Measurements from ENCODE around the gene SGMS2.

The SGMS2 gene

GRCh38 chr4:107828315-107829090, 3.8 kb downstream of the SGMS2 start:
- H3K36me3 ChIP-seq (ENCODE audit: control insufficient read depth in 1 of 2, insufficient read depth in 2 of 2, low read depth in 1 of 2, low read length in 2 of 2), result peaks cover 0 to 8% of the 10 kb centered on the region in 2 experiments
- H3K4me2 ChIP-seq (ENCODE audit: low read length, poor library complexity, severe bottlenecking), result no peak overlapping the region
- no peak for DNase-seq
- no peak overlapping the region for H2BK15ac ChIP-seq (ENCODE audit: low read depth, poor library complexity, severe bottlenecking)
- no peak overlapping the region for H3K27ac ChIP-seq (ENCODE audit: low read length, poor library complexity, severe bottlenecking)
- no peak overlapping the region for H3K4ac ChIP-seq (ENCODE audit: low read depth in 1 of 2, low read length in 2 of 2)
- no peaks in the 10 kb centered on the region for H3K4me1 ChIP-seq (ENCODE audit: control insufficient read depth, insufficient read depth, low read depth, low read length)
- no peak overlapping the region for H3K4me3 ChIP-seq (ENCODE audit: insufficient read depth in 1 of 2, low read depth in 1 of 2, low read length in 2 of 2)
- H3K9ac ChIP-seq (ENCODE audit: low read length), result no peak overlapping the region
- no peak overlapping the region for H4K91ac ChIP-seq (ENCODE audit: low read length)
- H3K14ac ChIP-seq (ENCODE audit: low read length in 2 of 2), result no peak overlapping the region
- H3K18ac ChIP-seq (ENCODE audit: low read depth in 1 of 2, low read length in 2 of 2), result no peak overlapping the region
- no peak overlapping the region for H2AFZ ChIP-seq (ENCODE audit: low read depth, low read length)
- H3K27me3 ChIP-seq (ENCODE audit: control insufficient read depth in 1 of 2, insufficient read depth in 1 of 2, low read length in 2 of 2), result no peaks in the 10 kb centered on the region
- H2BK120ac ChIP-seq (ENCODE audit: low read depth, low read length), result no peak overlapping the region
- H2AK5ac ChIP-seq (ENCODE audit: low read length, severe bottlenecking), result no peak overlapping the region
- peaks cover under 1% of the 10 kb centered on the region for H3K9me3 ChIP-seq (ENCODE audit: control insufficient read depth, low read length)
- 93% methylated on average over 6 of the region's 6 CpGs for WGBS
- peaks cover 25% of the 10 kb centered on the region for H3K79me1 ChIP-seq (replicated peaks; ENCODE audit: low read length, poor library complexity, severe bottlenecking)
- no peak overlapping the region for H4K8ac ChIP-seq (ENCODE audit: low read length)
- H2BK12ac ChIP-seq (ENCODE audit: low read length in 2 of 2), result no peak overlapping the region
- H3K23ac ChIP-seq (ENCODE audit: low read length in 2 of 2), result no peak overlapping the region
- no peak overlapping the region for H2BK5ac ChIP-seq (ENCODE audit: low read depth, low read length, poor library complexity, severe bottlenecking)

DNA sequence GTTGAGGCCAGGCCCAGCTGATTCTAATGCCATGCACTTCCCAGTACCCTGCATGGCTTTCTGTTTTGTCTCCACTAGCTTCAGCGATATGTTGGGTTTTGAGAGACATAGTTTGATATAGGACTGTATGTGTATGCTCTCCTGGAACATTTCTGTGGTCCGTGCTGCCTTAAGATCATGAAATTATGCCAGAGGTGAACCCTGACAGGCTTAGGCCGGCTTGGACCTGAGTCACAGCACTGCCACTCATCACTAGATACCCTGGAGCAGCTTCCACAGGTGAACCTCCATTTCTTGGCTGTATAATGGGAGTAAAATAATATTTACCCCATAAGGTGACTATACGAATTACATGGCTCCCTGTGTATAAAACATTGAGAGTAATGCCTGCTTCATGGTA, 6.4 kb downstream of the SGMS2 start:
- H2BK15ac ChIP-seq (ENCODE audit: low read depth, poor library complexity, severe bottlenecking), result no peak overlapping the region
- H3K4me3 ChIP-seq (ENCODE audit: insufficient read depth in 1 of 2, low read depth in 1 of 2, low read length in 2 of 2), result no peak overlapping the region
- H2BK5ac ChIP-seq (ENCODE audit: low read depth, low read length, poor library complexity, severe bottlenecking), result no peak overlapping the region
- H4K91ac ChIP-seq (ENCODE audit: low read length), result no peak overlapping the region
- H2AFZ ChIP-seq (ENCODE audit: low read depth, low read length), result no peak overlapping the region
- peaks cover 2 to 8% of the 10 kb centered on the region in 2 experiments for H3K36me3 ChIP-seq (ENCODE audit: control insufficient read depth in 1 of 2, insufficient read depth in 2 of 2, low read depth in 1 of 2, low read length in 2 of 2)
- no peaks in the 10 kb centered on the region for H3K4me1 ChIP-seq (ENCODE audit: control insufficient read depth, insufficient read depth, low read depth, low read length)
- no peak overlapping the region for H3K23ac ChIP-seq (ENCODE audit: low read length in 2 of 2)
- no peak for DNase-seq
- no peaks in the 10 kb centered on the region for H3K27me3 ChIP-seq (ENCODE audit: control insufficient read depth in 1 of 2, insufficient read depth in 1 of 2, low read length in 2 of 2)
- H3K27ac ChIP-seq (ENCODE audit: low read length, poor library complexity, severe bottlenecking), result no peak overlapping the region
- H2AK5ac ChIP-seq (ENCODE audit: low read length, severe bottlenecking), result no peak overlapping the region
- H3K4ac ChIP-seq (ENCODE audit: low read depth in 1 of 2, low read length in 2 of 2), result no peak overlapping the region
- H3K9me3 ChIP-seq (ENCODE audit: control insufficient read depth, low read length), result peaks cover 5% of the 10 kb centered on the region
- no peak overlapping the region for H3K14ac ChIP-seq (ENCODE audit: low read length in 2 of 2)
- H2BK120ac ChIP-seq (ENCODE audit: low read depth, low read length), result no peak overlapping the region
- no peak overlapping the region for H4K8ac ChIP-seq (ENCODE audit: low read length)
- no peak overlapping the region for H3K18ac ChIP-seq (ENCODE audit: low read depth in 1 of 2, low read length in 2 of 2)
- H3K9ac ChIP-seq (ENCODE audit: low read length), result no peak overlapping the region
- H2BK12ac ChIP-seq (ENCODE audit: low read length in 2 of 2), result no peak overlapping the region
- peaks cover 33% of the 10 kb centered on the region for H3K79me1 ChIP-seq (replicated peaks; ENCODE audit: low read length, poor library complexity, severe bottlenecking)
- WGBS, result 100% methylated on average over 3 of the region's 4 CpGs
- no peak overlapping the region for H3K4me2 ChIP-seq (ENCODE audit: low read length, poor library complexity, severe bottlenecking)

- H3K4ac ChIP-seq (ENCODE audit: low read depth in 1 of 2, low read length in 2 of 2), result no peak overlapping the region
- H3K4me2 ChIP-seq (ENCODE audit: low read length, poor library complexity, severe bottlenecking), result no peak overlapping the region
- H3K79me1 ChIP-seq (replicated peaks; ENCODE audit: low read length, poor library complexity, severe bottlenecking), result peaks cover 33% of the 10 kb centered on the region
- H3K36me3 ChIP-seq (ENCODE audit: control insufficient read depth in 1 of 2, insufficient read depth in 2 of 2, low read depth in 1 of 2, low read length in 2 of 2), result peaks cover 2 to 8% of the 10 kb centered on the region in 2 experiments
- H3K4me3 ChIP-seq (ENCODE audit: insufficient read depth in 1 of 2, low read depth in 1 of 2, low read length in 2 of 2), result no peak overlapping the region
- H3K27ac ChIP-seq (ENCODE audit: low read length, poor library complexity, severe bottlenecking), result no peak overlapping the region
- DNase-seq, result no peak
- H2BK15ac ChIP-seq (ENCODE audit: low read depth, poor library complexity, severe bottlenecking), result no peak overlapping the region
- no peak overlapping the region for H3K18ac ChIP-seq (ENCODE audit: low read depth in 1 of 2, low read length in 2 of 2)
- no peak overlapping the region for H2AFZ ChIP-seq (ENCODE audit: low read depth, low read length)
- peaks cover 5% of the 10 kb centered on the region for H3K9me3 ChIP-seq (ENCODE audit: control insufficient read depth, low read length)
- H3K4me1 ChIP-seq (ENCODE audit: control insufficient read depth, insufficient read depth, low read depth, low read length), result no peaks in the 10 kb centered on the region
- H4K8ac ChIP-seq (ENCODE audit: low read length), result no peak overlapping the region
- H4K91ac ChIP-seq (ENCODE audit: low read length), result no peak overlapping the region
- no peak overlapping the region for H3K14ac ChIP-seq (ENCODE audit: low read length in 2 of 2)
- 91% methylated on average over 2 of the region's 2 CpGs for WGBS
- H2AK5ac ChIP-seq (ENCODE audit: low read length, severe bottlenecking), result no peak overlapping the region
- no peak overlapping the region for H2BK120ac ChIP-seq (ENCODE audit: low read depth, low read length)
- no peaks in the 10 kb centered on the region for H3K27me3 ChIP-seq (ENCODE audit: control insufficient read depth in 1 of 2, insufficient read depth in 1 of 2, low read length in 2 of 2)
- H2BK5ac ChIP-seq (ENCODE audit: low read depth, low read length, poor library complexity, severe bottlenecking), result no peak overlapping the region
- no peak overlapping the region for H3K23ac ChIP-seq (ENCODE audit: low read length in 2 of 2)
- H3K9ac ChIP-seq (ENCODE audit: low read length), result no peak overlapping the region
- no peak overlapping the region for H2BK12ac ChIP-seq (ENCODE audit: low read length in 2 of 2)
Observed at GRCh38 chr4:107832275-107832807, 7.6 kb downstream of the SGMS2 start.

DNA sequence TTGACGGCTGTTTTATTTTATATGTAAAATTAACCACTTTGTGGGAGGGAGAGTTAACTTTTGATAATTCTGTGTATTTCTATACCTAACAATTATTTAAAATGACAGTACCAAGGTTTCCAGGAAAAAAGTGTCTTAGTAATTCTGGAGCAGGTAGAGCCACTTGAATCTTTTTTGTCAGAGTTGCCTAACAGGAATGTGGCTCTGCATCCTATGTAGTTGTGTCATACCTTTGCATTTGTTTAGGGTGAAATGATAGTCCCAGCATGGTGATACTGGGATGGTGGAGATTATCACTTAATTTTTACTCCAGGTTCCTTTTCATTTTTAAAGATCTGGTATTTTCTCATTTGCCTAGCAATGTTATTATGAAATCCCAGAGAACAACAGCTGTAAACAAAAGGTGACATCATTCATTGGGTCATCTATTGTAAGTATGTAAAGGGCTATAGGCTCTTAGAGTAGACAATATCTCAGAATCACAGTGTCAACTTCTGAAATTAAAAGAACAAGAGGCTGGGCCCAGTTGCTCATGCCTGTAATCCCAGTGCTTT, 9.6 kb downstream of the SGMS2 start:
- H2BK15ac ChIP-seq (ENCODE audit: low read depth, poor library complexity, severe bottlenecking), result no peak overlapping the region
- no peak overlapping the region for H2BK120ac ChIP-seq (ENCODE audit: low read depth, low read length)
- peaks cover 2 to 8% of the 10 kb centered on the region in 2 experiments for H3K36me3 ChIP-seq (ENCODE audit: control insufficient read depth in 1 of 2, insufficient read depth in 2 of 2, low read depth in 1 of 2, low read length in 2 of 2)
- DNase-seq, result no peak
- H3K4ac ChIP-seq (ENCODE audit: low read depth in 1 of 2, low read length in 2 of 2), result no peak overlapping the region
- peaks cover 35% of the 10 kb centered on the region for H3K79me1 ChIP-seq (replicated peaks; ENCODE audit: low read length, poor library complexity, severe bottlenecking)
- H2BK12ac ChIP-seq (ENCODE audit: low read length in 2 of 2), result no peak overlapping the region
- no peak overlapping the region for H2BK5ac ChIP-seq (ENCODE audit: low read depth, low read length, poor library complexity, severe bottlenecking)
- peak overlapping the region in 1 of 2 experiments; percentile 48 for H3K14ac ChIP-seq (ENCODE audit: low read length in 2 of 2)
- H3K23ac ChIP-seq (ENCODE audit: low read length in 2 of 2), result no peak overlapping the region
- no peak overlapping the region for H4K91ac ChIP-seq (ENCODE audit: low read length)
- no peak overlapping the region for H4K8ac ChIP-seq (ENCODE audit: low read length)
- no peak overlapping the region for H3K9ac ChIP-seq (ENCODE audit: low read length)
- H2AFZ ChIP-seq (ENCODE audit: low read depth, low read length), result no peak overlapping the region
- H3K27ac ChIP-seq (ENCODE audit: low read length, poor library complexity, severe bottlenecking), result no peak overlapping the region
- H3K27me3 ChIP-seq (ENCODE audit: control insufficient read depth in 1 of 2, insufficient read depth in 1 of 2, low read length in 2 of 2), result no peaks in the 10 kb centered on the region
- no peaks in the 10 kb centered on the region for H3K4me1 ChIP-seq (ENCODE audit: control insufficient read depth, insufficient read depth, low read depth, low read length)
- no peak overlapping the region for H3K4me3 ChIP-seq (ENCODE audit: insufficient read depth in 1 of 2, low read depth in 1 of 2, low read length in 2 of 2)
- H2AK5ac ChIP-seq (ENCODE audit: low read length, severe bottlenecking), result no peak overlapping the region
- peaks cover 5% of the 10 kb centered on the region for H3K9me3 ChIP-seq (ENCODE audit: control insufficient read depth, low read length)
- no peak overlapping the region for H3K4me2 ChIP-seq (ENCODE audit: low read length, poor library complexity, severe bottlenecking)
- no CpG with 5 or more reads among the region's 1 CpG for WGBS
- H3K18ac ChIP-seq (ENCODE audit: low read depth in 1 of 2, low read length in 2 of 2), result no peak overlapping the region
